ENCODE measurements around the gene PGAP6.

GRCh38 chr16:321532-321931, 60.2 kb downstream of the PGAP6 start:
- TF ChIP-seq POLR2A (IDR thresholded peaks at IDR 0.05) (no peak), CTCF (IDR thresholded peaks at IDR 0.05) (no peak)

Data from lower leg skin (tissue), 3 donors.